Keratinocyte (primary cell): Measurements from ENCODE around the gene ERC1. TPM values are rescaled to one million over a fixed set of nuclear protein-coding genes. Genes with fewer than 3 reads are reported as not detected.
A peak's percentile ranks its signal among the peaks of the same experiment; 100 is the strongest.

ENCODE experiments used
- DNase-seq: peaks from one replicate; pipeline ENCODE4 v3.0.0-alpha.2; 2011; ENCODE audit warnings: low read depth, missing footprints, low spot score
- FAIRE-seq: peaks from 2 replicates; lab custom pipeline; 2011; peaks lifted over from hg19 to GRCh38; lab: Jason Lieb, UNC
- H2AFZ ChIP-seq: 2 replicates; pipeline ENCODE4 v1.6.0; 2012; ENCODE audit warnings: low read length, control low read depth, inconsistent platforms; ENCODE audit not compliant: control insufficient read depth
- H3K27ac ChIP-seq: 2 replicates; pipeline ENCODE4 v1.5.1; 2011; ENCODE audit warnings: low read length; ENCODE audit not compliant: control insufficient read depth, insufficient read depth
- H3K27me3 ChIP-seq: 3 replicates; pipeline ENCODE4 v1.6.0; 2011; ENCODE audit warnings: low read length; ENCODE audit not compliant: control insufficient read depth, insufficient read depth; ENCODE audit errors: extremely low read depth
- H3K36me3 ChIP-seq, 2 experiments: 2 replicates in 1 of 2; 3 replicates in 1 of 2; pipeline ENCODE4 v1.5.1; 2011; ENCODE audit warnings: low read length in 2 of 2, mild to moderate bottlenecking in 1 of 2; ENCODE audit not compliant: control insufficient read depth in 2 of 2, insufficient read depth in 2 of 2; ENCODE audit errors: extremely low read depth in 1 of 2
- H3K4me1 ChIP-seq: 3 replicates; pipeline ENCODE4 v1.5.1; 2011; ENCODE audit warnings: low read length; ENCODE audit not compliant: control insufficient read depth, insufficient read depth; ENCODE audit errors: extremely low read depth
- H3K4me2 ChIP-seq: 3 replicates; pipeline ENCODE4 v1.6.0; 2011; ENCODE audit warnings: low read depth, low read length; ENCODE audit not compliant: control insufficient read depth, insufficient read depth; ENCODE audit errors: extremely low read depth
- H3K4me3 ChIP-seq, 3 experiments: fragments of 200-600 bp in 1 of 3; sonication (generic) in 1 of 3; 2 replicates in 2 of 3; 3 replicates in 1 of 3; pipeline ENCODE4 v1.5.1; 2011 to 2016; ENCODE audit warnings: low read length in 3 of 3, mild to moderate bottlenecking in 3 of 3, control low read depth in 2 of 3, inconsistent platforms in 1 of 3, low read depth in 1 of 3, mixed read lengths in 1 of 3, mixed run types in 1 of 3, moderate library complexity in 1 of 3; ENCODE audit not compliant: control insufficient read depth in 2 of 3, insufficient read depth in 2 of 3; ENCODE audit errors: extremely low read depth in 1 of 3
- H3K79me2 ChIP-seq: 2 replicates; pipeline ENCODE4 v1.6.0; 2012; ENCODE audit warnings: low read length; ENCODE audit not compliant: control insufficient read depth, insufficient read depth
- H3K9ac ChIP-seq: 3 replicates; pipeline ENCODE4 v1.6.0; 2011; ENCODE audit warnings: low read length; ENCODE audit not compliant: control insufficient read depth, insufficient read depth; ENCODE audit errors: extremely low read depth
- H3K9me1 ChIP-seq: 3 replicates; pipeline ENCODE4 v1.6.0; 2011; ENCODE audit warnings: low read length; ENCODE audit not compliant: control insufficient read depth, insufficient read depth; ENCODE audit errors: extremely low read depth
- H3K9me3 ChIP-seq: 2 replicates; pipeline ENCODE4 v1.5.1; 2012; ENCODE audit warnings: low read depth, low read length; ENCODE audit not compliant: control insufficient read depth
- H4K20me1 ChIP-seq: 3 replicates; pipeline ENCODE4 v1.6.0; 2011; ENCODE audit warnings: low read length; ENCODE audit not compliant: control insufficient read depth, insufficient read depth; ENCODE audit errors: extremely low read depth
- CTCF ChIP-seq, 3 experiments: IDR thresholded peaks in 1 of 3; conservative IDR thresholded peaks in 1 of 3; optimal IDR thresholded peaks in 1 of 3; 2 replicates in 2 of 3; 3 replicates in 1 of 3; pipeline versions ENCODE3 to v1.5.1; 2011; ENCODE audit warnings: low read length in 3 of 3, mild to moderate bottlenecking in 3 of 3, moderate library complexity in 2 of 3, control low read depth in 1 of 3, inconsistent platforms in 1 of 3; ENCODE audit not compliant: insufficient read depth in 2 of 3; ENCODE audit errors: extremely low read depth in 1 of 3
- EZH2 ChIP-seq: IDR thresholded peaks from one replicate; pipeline ENCODE4 v1.6.1; 2012; ENCODE audit warnings: inconsistent platforms, mild to moderate bottlenecking, low read length, moderate library complexity
- dilution Hi-C: fragments of 300-500 bp; cut with MboI; formaldehyde crosslinking; loops from one replicate; pipeline ENCODE4 v1.7.0; 2020; ENCODE audit warnings: low sequenced_read_pairs; ENCODE audit not compliant: extremely low pct_ligation_motif_present
- polyA plus RNA-seq, 5 experiments: library from polyadenylated mRNA; depleted of rRNA in 3 of 5; stranded (reverse) in 3 of 5; stranded (forward) in 1 of 5; unstranded in 1 of 5; fragments of >200 nt; gene quantifications; 1 replicate in 1 of 5; 2 replicates in 3 of 5; 3 replicates in 1 of 5; pipeline versions ENCODE4 v1.2.1 to v1.2.3, GENCODE V29; 2011 to 2012; ENCODE audit warnings: missing spikeins in 2 of 5, low read depth in 1 of 5, low replicate concordance in 1 of 5

ERC1 gene
- polyA plus RNA-seq, 1 donor (not counting 4 experiments of a cell fraction or from before 2014, with no cell fraction given): 16.1 TPM

- Histone ChIP-seq H3K9me3 (no peaks in the 10 kb centered on the region), H3K79me2 (peaks cover 29% of the 10 kb centered on the region), H3K4me2 (peak overlapping the region; percentile 95), H4K20me1 (no peaks in the 10 kb centered on the region), H3K9ac (peak overlapping the region; percentile 97), H3K36me3 (no peaks in the 10 kb centered on the region), H3K27ac (peak overlapping the region; percentile 95), H3K27me3 (no peaks in the 10 kb centered on the region), H3K4me3 (peak overlapping the region in 1 of 3 experiments; percentile 5), H3K4me1 (peaks cover 26% of the 10 kb centered on the region), H2AFZ (no peak overlapping the region), H3K9me1 (no peaks in the 10 kb centered on the region)
- FAIRE-seq (no peak), DNase-seq (no peak)
- no peak for TF ChIP-seq EZH2
- TF ChIP-seq CTCF (optimal IDR thresholded peaks at IDR 0.05 in 1 of 3, IDR thresholded peaks at IDR 0.05 in 1 of 3, conservative IDR thresholded peaks at IDR 0.05 in 1 of 3; ENCODE audit: extremely low read depth in 1 of 3, insufficient read depth in 2 of 3, low read length in 3 of 3): no peak
- dilution Hi-C loops: no loop called here
These were observed 2.0 kb upstream of the ERC1 start for GRCh38 chr12:989051-989450.

GRCh38 chr12:989751-990660, 1.0 kb upstream of the ERC1 start:
- no peaks in the 10 kb centered on the region for H3K9me1 ChIP-seq
- H4K20me1 ChIP-seq: no peaks in the 10 kb centered on the region
- dilution Hi-C loops: no loop called here
- no peaks in the 10 kb centered on the region for H3K9me3 ChIP-seq
- FAIRE-seq: peak; percentile 49
- no peak for TF ChIP-seq CTCF (optimal IDR thresholded peaks at IDR 0.05 in 1 of 3, IDR thresholded peaks at IDR 0.05 in 1 of 3, conservative IDR thresholded peaks at IDR 0.05 in 1 of 3; ENCODE audit: extremely low read depth in 1 of 3, insufficient read depth in 2 of 3, low read length in 3 of 3)
- TF ChIP-seq EZH2: no peak
- peak overlapping the region; percentile 73 to 86 (median 77) for H3K4me3 ChIP-seq
- peak overlapping the region; percentile 95 for H3K27ac ChIP-seq
- H3K4me1 ChIP-seq: peaks cover 28% of the 10 kb centered on the region
- H3K79me2 ChIP-seq: peaks cover 39% of the 10 kb centered on the region
- H2AFZ ChIP-seq: peak overlapping the region; percentile 99
- H3K27me3 ChIP-seq: no peaks in the 10 kb centered on the region
- peak overlapping the region; percentile 97 for H3K9ac ChIP-seq
- H3K36me3 ChIP-seq: no peaks in the 10 kb centered on the region
- peak overlapping the region; percentile 95 for H3K4me2 ChIP-seq
- DNase-seq: no peak
